ENCODE results near the gene IL36RN.

IL36RN gene

DNA sequence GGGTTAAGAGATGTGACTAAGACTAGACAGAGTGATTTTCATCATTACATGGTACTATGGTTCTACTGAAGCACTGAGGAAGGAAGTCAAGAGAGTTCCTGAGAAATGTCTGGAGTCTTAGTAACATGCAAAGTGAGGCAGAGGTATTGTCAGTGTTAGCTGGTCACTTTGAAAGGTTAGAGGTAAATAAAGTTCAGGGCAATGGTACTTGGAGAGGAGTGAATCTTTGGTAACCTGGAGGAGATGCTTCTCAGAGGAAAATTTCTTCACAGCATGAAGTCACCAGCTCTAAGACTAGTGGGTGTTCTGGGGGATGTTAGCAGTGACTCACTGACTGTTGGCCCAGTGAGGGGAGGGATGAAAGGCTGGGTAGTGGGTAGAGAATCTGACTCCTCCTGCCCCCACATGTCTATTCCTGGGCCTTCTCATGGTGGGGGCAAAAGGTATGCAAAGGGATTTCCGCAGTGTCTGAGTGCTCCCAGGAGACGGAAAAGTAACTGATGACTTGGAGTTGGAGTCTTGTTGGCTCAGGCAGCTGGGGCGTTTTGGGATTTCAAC is 45.1 kb downstream of the IL36RN start:
- no peak for DNase-seq

DNA sequence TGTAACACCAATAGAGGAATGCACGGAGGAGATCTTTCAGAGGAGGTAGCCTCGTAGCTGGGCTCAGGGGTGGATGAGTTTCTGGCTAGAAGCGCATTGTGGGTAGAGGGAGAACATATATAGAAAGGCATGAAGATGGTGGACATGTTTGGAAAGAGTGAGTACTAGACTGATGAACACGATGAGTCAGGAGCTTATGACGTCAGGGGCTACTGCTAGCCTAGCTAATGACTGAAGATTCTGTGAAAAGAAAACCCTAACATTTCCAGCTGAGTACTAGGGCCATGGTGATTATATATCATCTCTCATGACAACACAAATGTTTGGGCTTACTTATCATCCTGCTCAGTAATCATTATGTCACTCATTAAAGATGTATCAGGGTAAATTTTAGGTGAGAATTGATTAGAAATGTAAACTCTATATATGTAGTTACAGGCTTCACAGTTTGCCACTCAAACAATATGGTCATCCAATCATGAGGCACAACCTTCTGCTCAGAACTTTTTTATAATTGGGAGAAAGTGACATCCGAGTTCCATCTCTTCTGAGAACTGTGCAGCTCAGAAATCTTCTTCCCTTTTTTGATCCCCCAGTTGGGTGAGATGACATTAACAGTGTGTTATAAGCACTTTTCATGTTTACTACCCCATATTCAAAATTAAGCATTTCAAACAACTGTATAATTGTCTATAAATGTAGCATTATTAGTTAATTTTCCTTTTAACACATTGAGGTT is 46.2 kb downstream of the IL36RN start:
- peak; percentile 43 for DNase-seq

DNA sequence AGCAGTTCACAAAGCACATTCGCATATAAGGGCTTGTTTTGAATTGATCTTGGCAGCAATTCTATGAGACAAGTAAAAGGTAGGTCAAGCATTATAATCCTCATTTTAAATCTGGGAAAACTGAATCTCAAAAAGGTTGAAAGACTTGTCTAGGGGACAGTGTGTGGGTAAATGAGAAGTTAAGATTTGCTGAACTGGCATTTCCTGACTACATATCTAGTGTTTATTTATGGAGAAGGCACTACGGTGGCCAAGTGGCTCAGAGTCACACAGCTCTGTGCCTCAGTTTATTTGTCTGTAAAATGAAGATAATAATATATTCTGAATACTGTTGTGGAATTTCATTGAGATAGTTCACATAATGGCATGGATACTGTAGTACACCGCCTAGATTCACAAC is 52.1 kb downstream of the IL36RN start:
- no peak for DNase-seq

DNA sequence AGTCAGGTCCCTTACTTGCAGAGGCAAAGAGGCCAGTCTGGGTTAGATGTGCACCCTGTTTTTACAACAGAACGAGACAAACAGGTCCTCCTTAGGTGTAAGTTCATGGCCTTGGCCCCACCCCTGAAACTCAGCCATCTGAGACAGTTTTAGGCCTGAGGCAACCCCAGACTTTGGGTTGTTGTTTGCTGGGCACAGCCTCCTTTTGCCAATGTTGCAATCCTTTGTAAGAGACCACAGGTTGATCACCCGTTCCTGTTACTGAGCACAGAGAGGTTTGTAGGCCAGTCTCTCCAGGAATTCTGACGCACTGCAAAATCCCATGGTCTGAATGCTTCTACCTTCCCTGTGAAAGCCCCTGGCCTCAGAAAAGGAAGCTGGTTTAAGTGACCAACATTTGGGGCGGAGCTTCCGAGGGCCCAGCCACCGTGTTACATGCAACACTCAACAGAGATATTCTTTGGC is 52.9 kb downstream of the IL36RN start:
- no peak for DNase-seq

DNA sequence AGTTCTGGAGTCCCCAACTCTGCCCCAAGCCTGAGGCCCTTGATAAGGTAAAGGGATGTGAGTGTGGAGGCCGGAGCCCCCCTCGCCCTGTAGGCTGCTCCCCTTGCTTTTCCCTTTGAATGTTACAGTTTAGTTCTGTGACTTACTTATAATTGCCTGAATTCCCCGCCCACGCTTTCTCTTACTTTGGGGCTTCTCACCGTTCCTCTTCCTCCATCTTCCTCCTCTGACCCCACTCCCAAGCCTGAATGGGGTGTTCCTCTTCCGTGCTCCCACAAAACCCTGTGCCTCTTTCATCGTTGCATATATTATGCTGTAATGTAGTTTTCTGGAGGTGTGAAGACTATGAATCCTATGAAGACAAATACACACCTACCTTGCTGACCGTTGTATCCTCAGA is 53.4 kb downstream of the IL36RN start:
- DNase-seq = no peak

DNA sequence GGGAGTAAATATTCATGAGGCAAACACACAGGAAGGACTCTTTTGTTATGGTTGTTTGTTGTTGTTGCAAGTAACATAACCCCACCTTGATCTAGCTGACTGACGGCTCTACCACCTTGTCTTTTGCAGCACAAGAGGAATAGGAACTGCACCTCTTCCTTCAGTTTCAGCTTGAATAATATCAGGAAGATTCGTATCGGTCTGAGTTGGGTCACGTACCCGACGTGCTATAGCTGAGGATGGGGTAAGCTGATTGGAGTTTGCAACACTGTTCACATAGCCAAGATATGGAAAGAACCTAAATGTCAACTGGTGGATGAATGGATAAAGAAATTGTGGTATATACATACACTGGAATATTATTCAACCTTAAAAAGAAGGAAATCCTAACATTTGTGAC is 53.9 kb downstream of the IL36RN start:
- DNase-seq = no peak

DNA sequence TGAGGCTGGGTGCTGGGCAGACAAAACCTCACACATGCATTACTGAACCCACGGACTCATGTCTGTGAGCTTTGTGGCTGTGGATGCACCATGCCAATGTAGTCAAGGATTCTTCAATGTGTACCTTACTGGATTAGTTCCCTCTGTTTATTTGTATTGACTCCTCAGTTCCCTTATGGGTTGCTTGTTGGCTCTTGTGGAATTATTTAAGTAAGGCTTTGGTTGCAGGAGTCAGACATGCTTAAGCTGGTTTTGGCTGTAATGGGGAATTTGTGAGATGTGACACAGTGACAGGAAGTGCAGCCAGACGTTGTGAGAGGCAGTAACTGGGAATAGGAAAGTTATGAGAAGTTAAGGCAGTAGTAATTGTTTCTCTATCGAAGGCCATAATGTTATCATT is 54.8 kb downstream of the IL36RN start:
- DNase-seq = no peak

Measured in activated CD4-positive, alpha-beta T cell treated with anti-CD3 and anti-CD28 coated beads, Interleukin-2, Interleukin-6, amounts not matched to agents 100 ng/mL and 50 ng/mL, durations not matched to agents 16 hours and 8 hours (primary cell).